ENCODE measurements around the gene LYRM4.
"Not testable (repeated sequence)": the region's sequence is repeated elsewhere in the genome, so short reads cannot be mapped to it uniquely, and the experiment has no call there.

The LYRM4 gene

GRCh38 chr6:5138995-5139827 is 121.5 kb downstream of the LYRM4 start:
- no peak for DNase-seq

GRCh38 chr6:5136851-5137250 is 123.9 kb downstream of the LYRM4 start:
- DNase-seq: no peak

DNA sequence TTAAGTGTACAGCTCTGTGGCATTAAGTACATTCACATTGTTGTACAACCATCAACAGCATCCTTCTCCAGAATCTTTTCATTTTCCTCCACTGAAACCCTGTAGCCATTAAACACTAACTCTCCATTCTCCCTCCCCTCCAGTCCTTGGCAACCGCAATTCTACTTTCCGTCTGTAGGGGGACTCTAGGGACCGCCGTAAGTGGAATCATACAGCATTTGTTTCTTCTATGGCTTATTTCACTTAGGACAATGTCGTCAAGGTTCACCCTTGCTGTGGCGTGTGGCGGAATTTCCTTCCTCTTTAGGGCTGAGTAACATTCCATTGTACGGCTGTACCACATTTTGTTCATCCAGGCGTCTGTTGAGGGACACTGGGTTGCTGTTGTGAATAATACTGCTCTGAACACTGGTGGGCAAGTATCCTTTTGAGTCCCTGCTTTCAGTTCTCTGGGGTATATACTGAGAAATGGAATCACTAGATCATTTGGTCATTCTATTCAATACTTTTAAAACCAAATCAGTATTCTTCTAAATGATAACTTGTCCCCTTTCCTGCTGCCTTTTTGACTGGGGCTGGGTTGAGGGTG is 124.9 kb downstream of the LYRM4 start:
- DNase-seq: peak; percentile 15

DNA sequence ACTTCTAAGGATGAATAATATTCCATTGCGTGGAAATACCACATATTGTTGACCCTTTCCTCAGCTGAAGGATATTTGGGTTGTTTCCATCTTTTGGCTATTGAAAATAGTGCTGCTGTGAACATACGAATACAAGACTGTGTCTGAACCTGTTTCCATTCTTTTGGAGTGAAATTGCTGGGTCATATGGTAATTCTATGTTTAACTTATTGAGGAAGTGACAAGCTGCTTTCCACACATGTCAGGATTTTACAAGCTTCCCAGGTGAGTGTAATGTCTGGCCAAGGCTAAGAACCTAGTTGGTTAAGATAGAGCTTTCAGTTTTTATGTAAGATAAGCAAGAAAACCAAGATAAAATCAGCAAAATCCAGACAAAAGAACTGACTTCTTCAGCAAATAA is 126.8 kb downstream of the LYRM4 start:
- DNase-seq: no peak

DNA sequence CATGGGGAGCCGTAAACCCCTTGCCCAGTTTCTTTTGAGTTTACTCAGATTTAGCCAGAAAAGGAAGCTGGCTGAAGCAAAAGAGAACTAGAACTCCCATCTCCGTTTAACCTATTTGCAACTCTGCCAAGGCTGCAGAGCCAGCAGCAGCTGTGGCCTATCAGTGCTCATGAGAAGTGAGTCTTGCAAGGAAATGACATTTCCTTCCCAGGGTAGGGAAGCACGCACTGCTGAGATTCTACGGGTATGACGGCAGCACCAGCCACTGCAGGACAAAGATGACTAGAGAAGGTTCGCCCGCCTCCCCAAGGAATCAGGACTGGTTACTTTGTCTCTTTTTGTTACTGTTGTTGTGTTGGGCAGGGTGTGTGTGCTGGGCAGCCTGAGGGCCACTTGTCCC is 128.0 kb downstream of the LYRM4 start:
- DNase-seq: no peak

DNA sequence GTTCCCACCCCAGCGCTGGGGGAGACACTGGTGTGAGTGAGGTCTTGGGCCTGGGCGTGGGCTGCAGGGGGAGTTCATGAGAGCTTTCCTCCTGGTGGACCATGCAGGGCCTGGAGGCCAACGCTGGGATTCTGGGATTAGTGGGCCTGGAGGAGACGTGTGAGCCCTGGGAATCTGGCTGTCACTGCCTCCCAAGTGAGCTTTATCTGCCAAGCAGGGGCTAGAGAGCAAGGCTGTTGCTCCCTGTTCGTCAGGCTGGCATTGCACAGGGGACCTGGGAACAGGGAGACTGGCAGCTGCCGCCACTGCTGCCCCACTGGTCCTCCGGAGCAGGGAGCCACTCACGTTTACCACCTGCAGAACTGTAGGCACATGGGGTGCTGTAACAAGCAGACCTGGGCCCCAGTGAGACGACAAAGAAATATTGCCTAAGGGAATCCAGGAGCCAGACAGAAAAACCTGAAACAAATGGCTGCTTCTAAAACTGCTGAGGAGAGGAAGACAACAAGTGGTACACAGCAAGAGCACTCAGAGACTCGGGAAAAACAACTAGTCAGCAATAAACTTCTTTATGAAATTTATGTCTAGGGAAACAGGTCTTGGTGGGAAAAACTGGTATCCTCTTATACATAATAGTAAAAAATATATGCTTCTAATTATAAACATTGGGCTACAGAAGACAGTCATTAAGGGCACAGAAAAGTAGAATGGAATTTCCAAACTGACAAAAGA is 130.4 kb downstream of the LYRM4 start:
- DNase-seq: no peak

GRCh38 chr6:5128351-5128750 is 132.4 kb downstream of the LYRM4 start:
- DNase-seq: no peak

DNA sequence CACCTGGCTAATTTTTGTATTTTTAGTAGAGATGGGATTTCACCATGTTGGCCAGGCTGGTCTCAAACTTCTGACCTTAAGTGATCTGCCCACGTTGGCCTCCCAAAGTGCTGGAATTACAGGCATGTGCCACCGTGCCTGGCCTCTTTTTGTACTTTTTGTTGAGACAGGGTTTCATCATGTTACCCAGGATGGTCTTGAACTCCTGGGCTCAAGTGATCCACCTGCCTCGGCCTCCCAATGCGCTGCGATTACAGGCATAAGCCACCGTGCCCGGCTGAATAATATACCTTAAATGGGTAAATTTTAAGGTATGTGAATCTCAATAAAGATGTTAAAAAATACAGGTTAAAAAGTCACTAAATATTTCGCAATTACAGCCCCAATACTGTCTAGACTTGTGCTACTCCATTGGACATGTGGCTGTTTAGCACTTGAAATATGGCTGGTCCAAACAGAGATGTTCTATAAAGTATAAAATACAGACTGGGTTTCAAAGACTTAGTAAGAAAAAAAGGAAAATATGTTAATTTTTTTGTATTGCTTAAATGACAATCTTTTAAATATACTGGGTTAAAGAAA is 133.6 kb downstream of the LYRM4 start:
- no peak for DNase-seq

GRCh38 chr6:5126214-5126613 is 134.5 kb downstream of the LYRM4 start:
- DNase-seq: no peak

DNA sequence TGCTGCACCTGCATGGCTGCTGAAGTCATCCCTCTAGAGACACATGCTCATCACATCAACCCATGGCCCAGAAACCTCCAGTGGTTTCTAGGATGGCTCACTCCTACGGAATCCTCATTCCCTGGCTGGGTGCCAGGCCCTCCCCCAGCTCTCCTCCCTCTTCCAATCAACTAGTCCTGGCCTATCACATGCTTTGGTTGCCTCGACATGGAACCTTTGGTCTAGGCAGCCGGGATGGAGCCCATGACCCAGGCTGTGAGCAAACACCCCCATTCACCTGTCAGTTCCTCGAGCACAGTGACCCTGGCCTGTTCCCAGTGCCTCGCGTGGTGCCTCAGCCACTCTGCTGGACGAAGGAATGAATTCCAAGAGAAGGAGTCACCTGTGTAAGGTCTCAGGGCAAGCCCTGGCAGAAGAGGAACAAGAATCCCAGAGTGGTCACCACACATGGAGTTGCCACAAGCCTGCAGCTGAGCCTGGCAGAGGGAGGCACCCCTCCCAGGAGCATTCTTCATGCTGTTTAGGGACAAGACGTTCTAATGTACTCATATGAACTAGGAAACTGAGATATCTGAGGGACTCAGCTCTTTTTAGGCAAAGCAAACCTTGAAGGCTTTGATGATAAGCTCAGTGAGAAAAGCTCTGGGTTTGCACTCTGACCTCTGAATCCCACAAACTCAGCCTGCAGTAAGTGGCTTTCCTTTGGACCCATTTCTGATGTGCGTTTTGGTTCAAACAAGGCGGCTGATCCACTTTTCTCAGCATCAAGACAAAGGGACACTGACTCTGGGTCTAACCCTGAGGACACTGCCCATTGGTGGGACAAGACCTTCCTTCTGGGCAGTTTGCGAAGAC is 135.4 kb downstream of the LYRM4 start:
- no peak for DNase-seq

- no peak for DNase-seq
Measured at GRCh38 chr6:5124526-5124925, 136.2 kb downstream of the LYRM4 start.

- no peak for DNase-seq
Measured at GRCh38 chr6:5123296-5124143, 137.2 kb downstream of the LYRM4 start.

GRCh38 chr6:5122504-5123112 is 138.1 kb downstream of the LYRM4 start:
- DNase-seq: no peak

GRCh38 chr6:5121956-5122355 is 138.8 kb downstream of the LYRM4 start:
- DNase-seq: no peak

GRCh38 chr6:5121479-5121878 is 139.3 kb downstream of the LYRM4 start:
- DNase-seq: no peak

DNA sequence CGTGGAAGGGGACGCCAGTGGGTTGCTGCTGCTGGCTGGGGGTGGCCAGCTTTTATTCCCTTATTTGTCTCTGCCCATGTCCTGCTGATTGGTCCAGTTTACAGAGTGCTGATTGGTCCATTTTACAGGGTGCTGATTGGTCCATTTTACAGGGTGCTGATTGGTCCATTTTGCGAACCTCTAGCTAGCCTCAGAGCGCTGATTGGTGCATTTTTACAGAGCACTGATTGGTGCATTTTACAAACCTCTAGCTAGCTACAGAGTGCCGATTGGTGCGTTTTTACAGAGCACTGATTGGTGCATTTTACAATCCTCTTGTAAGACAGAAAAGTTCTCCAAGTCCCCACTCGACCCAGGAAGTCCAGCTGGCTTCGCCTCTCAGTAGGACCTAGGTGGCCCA is 140.2 kb downstream of the LYRM4 start:
- DNase-seq: not testable (repeated sequence)

GRCh38 chr6:5120011-5120410 is 140.7 kb downstream of the LYRM4 start:
- no peak for DNase-seq

DNA sequence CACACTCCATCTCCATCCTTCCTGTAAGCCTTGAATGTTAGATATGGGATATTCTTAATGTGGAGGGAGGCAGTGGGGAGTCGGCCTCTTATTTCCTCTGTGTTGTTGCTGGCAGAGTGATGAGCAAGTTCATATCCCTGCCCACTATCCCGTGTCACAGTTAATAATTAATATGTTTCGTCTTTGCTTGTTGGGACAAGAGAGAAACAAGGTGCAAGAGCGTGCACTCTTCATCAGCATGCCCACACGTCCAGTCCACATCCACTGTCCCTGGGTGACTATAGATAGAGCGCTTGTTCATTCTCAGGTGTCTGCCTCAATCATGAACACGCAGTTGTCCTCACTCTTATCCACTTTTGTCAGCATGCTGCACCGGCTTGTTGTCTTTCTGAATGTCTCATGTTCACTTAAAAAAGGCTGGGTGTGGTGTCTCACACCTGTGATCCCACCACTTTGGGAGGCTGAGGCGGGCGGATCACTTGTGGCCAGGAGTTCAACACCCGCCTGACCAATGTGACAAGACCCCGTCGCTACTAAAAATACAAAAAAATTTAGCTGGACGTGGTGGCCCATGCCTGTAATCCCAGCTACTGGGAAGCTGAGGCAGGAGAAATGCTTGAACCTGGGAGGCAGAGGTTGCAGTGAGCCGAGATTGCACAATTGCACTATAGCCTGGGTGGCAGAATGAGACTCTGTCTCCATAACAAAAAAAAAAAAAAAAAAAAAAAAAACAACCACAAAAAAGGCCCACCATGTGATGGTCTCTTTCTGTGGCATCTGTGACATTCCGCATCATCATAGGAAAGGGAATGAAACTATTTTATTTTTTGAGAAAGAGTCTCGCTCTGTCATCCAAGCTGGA is 141.4 kb downstream of the LYRM4 start:
- no peak for DNase-seq

DNA sequence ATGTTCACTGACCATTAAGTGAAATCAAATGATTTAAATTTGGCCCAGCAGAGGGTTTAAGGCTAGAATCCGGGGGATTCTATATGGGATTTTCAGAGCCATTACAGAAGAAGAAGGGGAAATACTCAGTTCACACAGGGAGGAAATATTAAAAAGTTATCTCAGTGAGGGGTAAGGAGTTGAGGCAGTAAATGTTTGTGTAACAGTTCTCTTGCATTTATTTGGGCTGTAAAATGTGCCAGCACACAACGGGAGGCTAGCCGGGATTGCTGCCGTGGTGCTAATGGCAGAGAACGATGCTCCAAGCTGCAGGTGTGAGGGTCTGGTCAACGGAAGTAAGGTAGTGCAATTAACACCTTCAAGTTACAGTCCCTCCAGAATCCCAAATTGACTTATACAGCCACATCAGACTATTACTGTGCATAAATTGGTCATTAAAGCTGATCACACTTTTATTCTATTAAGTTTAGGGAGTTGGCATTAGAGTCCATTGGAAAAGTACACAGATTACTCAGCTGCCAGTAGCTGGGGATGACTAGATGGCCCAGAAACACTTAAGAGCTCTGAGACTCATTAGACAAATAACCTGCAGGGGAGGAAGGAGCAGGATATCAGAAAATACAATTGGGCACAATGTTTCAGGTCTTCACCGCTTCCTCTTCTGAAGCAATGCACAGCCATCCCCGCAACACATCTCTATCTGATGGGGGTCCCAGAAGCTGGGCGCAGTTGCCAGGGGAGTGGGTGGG is 144.3 kb downstream of the LYRM4 start:
- DNase-seq: no peak
